HepG2 (cell line): ENCODE results near the gene VSIR.

Experiments used
- CHD2 ChIP-seq: IDR thresholded peaks from 2 replicates; pipeline ENCODE4 v1.6.1; 2011; ENCODE audit warnings: low read depth, low read length, improper control_type of control experiment
- HMG20A ChIP-seq: IDR thresholded peaks from 2 replicates; pipeline ENCODE4 v1.6.1; 2016; ENCODE audit warnings: borderline replicate concordance
- SP1 ChIP-seq, 2 experiments: fragments of 450-650 bp in 1 of 2; sonication (generic) in 1 of 2; formaldehyde crosslinking in 1 of 2; IDR thresholded peaks; 2 replicates each; pipeline versions ENCODE4 v1.4.0 to v1.6.1; 2016 to 2020; ENCODE audit warnings: missing genetic modification reagents in 1 of 2
- TF ChIP-seq, protein P1 (sequence below): sonication (generic); formaldehyde crosslinking; IDR thresholded peaks from 2 replicates; pipeline ENCODE4 v1.4.0; 2020; ENCODE audit warnings: missing genetic modification reagents
- TF ChIP-seq, protein P2 (sequence below): sonication (generic); formaldehyde crosslinking; IDR thresholded peaks from 2 replicates; pipeline ENCODE4 v1.5.0; 2020; ENCODE audit warnings: mild to moderate bottlenecking, missing genetic modification reagents, moderate library complexity
- TF ChIP-seq, protein P3 (sequence below): sonication (generic); formaldehyde crosslinking; IDR thresholded peaks from 2 replicates; pipeline ENCODE4 v1.5.1; 2020; ENCODE audit warnings: mild to moderate bottlenecking, missing genetic modification reagents, moderate library complexity
- TF ChIP-seq, protein P4 (sequence below): sonication (generic); formaldehyde crosslinking; IDR thresholded peaks from 2 replicates; pipeline ENCODE4 v1.9.0; 2022; ENCODE audit warnings: missing genetic modification reagents, mild to moderate bottlenecking, borderline replicate concordance

DNA sequence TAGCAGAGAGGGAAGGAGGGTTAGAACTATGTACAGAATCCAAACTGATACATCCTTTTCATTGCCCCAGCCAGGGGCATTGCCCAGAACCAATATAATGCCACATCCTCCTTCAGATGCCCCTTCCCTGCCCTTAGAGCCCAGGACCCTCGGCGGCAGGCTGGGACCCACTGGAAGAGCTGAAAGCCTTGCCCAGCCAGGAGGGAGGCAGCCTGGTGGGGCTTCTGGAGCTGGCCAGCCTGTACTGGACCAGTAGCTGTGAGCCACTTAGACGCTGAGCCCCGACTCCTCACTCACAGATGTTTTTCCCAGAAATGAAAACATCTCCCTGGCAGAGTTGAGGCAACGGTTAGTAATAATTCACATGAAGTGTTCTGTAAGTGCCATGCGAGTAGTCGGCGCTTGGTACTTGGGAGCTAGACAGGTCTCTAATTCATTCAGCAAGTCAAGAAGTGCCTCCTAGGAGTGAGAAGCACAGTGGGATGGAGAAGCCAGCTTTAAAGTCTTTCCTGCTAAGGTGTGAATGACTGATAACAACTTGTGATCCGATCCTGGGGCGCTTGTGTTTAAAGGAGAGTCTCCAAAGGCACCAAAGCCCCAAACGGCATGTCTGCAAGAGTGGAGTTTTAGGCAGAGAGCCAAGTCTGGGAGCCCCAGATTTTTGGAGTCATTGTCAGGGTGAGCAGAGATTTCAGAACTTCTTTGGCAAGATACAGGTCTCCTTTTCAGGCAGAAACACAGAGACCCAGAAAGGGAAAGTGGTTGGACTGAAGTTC lies 9.8 kb downstream of the VSIR start:
- TF ChIP-seq, protein P1, sequence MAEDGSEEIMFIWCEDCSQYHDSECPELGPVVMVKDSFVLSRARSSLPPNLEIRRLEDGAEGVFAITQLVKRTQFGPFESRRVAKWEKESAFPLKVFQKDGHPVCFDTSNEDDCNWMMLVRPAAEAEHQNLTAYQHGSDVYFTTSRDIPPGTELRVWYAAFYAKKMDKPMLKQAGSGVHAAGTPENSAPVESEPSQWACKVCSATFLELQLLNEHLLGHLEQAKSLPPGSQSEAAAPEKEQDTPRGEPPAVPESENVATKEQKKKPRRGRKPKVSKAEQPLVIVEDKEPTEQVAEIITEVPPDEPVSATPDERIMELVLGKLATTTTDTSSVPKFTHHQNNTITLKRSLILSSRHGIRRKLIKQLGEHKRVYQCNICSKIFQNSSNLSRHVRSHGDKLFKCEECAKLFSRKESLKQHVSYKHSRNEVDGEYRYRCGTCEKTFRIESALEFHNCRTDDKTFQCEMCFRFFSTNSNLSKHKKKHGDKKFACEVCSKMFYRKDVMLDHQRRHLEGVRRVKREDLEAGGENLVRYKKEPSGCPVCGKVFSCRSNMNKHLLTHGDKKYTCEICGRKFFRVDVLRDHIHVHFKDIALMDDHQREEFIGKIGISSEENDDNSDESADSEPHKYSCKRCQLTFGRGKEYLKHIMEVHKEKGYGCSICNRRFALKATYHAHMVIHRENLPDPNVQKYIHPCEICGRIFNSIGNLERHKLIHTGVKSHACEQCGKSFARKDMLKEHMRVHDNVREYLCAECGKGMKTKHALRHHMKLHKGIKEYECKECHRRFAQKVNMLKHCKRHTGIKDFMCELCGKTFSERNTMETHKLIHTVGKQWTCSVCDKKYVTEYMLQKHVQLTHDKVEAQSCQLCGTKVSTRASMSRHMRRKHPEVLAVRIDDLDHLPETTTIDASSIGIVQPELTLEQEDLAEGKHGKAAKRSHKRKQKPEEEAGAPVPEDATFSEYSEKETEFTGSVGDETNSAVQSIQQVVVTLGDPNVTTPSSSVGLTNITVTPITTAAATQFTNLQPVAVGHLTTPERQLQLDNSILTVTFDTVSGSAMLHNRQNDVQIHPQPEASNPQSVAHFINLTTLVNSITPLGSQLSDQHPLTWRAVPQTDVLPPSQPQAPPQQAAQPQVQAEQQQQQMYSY (CRISPR knock-in tag) = no peak
- TF ChIP-seq, protein P2, sequence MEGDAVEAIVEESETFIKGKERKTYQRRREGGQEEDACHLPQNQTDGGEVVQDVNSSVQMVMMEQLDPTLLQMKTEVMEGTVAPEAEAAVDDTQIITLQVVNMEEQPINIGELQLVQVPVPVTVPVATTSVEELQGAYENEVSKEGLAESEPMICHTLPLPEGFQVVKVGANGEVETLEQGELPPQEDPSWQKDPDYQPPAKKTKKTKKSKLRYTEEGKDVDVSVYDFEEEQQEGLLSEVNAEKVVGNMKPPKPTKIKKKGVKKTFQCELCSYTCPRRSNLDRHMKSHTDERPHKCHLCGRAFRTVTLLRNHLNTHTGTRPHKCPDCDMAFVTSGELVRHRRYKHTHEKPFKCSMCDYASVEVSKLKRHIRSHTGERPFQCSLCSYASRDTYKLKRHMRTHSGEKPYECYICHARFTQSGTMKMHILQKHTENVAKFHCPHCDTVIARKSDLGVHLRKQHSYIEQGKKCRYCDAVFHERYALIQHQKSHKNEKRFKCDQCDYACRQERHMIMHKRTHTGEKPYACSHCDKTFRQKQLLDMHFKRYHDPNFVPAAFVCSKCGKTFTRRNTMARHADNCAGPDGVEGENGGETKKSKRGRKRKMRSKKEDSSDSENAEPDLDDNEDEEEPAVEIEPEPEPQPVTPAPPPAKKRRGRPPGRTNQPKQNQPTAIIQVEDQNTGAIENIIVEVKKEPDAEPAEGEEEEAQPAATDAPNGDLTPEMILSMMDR (CRISPR knock-in tag) = no peak
- TF ChIP-seq, protein P3, sequence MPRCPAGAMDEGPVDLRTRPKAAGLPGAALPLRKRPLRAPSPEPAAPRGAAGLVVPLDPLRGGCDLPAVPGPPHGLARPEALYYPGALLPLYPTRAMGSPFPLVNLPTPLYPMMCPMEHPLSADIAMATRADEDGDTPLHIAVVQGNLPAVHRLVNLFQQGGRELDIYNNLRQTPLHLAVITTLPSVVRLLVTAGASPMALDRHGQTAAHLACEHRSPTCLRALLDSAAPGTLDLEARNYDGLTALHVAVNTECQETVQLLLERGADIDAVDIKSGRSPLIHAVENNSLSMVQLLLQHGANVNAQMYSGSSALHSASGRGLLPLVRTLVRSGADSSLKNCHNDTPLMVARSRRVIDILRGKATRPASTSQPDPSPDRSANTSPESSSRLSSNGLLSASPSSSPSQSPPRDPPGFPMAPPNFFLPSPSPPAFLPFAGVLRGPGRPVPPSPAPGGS (CRISPR knock-in tag) = no peak
- TF ChIP-seq, protein P4, sequence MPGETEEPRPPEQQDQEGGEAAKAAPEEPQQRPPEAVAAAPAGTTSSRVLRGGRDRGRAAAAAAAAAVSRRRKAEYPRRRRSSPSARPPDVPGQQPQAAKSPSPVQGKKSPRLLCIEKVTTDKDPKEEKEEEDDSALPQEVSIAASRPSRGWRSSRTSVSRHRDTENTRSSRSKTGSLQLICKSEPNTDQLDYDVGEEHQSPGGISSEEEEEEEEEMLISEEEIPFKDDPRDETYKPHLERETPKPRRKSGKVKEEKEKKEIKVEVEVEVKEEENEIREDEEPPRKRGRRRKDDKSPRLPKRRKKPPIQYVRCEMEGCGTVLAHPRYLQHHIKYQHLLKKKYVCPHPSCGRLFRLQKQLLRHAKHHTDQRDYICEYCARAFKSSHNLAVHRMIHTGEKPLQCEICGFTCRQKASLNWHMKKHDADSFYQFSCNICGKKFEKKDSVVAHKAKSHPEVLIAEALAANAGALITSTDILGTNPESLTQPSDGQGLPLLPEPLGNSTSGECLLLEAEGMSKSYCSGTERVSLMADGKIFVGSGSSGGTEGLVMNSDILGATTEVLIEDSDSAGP = no peak
- no peak for TF ChIP-seq HMG20A (CRISPR knock-in tag)
- TF ChIP-seq CHD2 = no peak
- no peak for TF ChIP-seq SP1 (IDR thresholded peaks at IDR 0.05)
- TF ChIP-seq SP1 (CRISPR knock-in tag; IDR thresholded peaks at IDR 0.05) = no peak
